Natural killer cell (primary cell): ENCODE data around the gene B4GALT2. TPM values are rescaled to one million over a fixed set of nuclear protein-coding genes. Genes with fewer than 3 reads are reported as not detected.

Experiments used
- ATAC-seq, 3 donors: fragments of 150-1000 bp in 2 of 3; fragments of 200-7000 bp in 1 of 3; cut with Tn5 transposase; 1 replicate in 1 of 3; 2 replicates in 2 of 3; pipeline ENCODE4 v1.10.0; 2021; ENCODE audit warnings: mild to moderate bottlenecking in 2 of 3, moderate library complexity in 2 of 3
- DNase-seq, 2 donors: peaks; one replicate each; pipeline versions ENCODE4 v3.0.0 to v3.0.0-alpha.2; 2013 to 2021; ENCODE audit warnings: mixed read lengths in 1 of 2
- H3K27ac ChIP-seq: one replicate; pipeline ENCODE4 v1.5.1; 2013; ENCODE audit warnings: mild to moderate bottlenecking, low read length
- H3K27me3 ChIP-seq: one replicate; pipeline ENCODE4 v1.6.1; 2013; ENCODE audit warnings: low read length; ENCODE audit not compliant: control insufficient read depth, insufficient read depth
- H3K36me3 ChIP-seq: one replicate; pipeline ENCODE4 v1.6.1; 2013; ENCODE audit warnings: low read length; ENCODE audit not compliant: control insufficient read depth, insufficient read depth
- H3K4me1 ChIP-seq: one replicate; pipeline ENCODE4 v1.6.1; 2013; ENCODE audit warnings: low read length; ENCODE audit not compliant: control insufficient read depth, insufficient read depth
- H3K4me3 ChIP-seq: one replicate; pipeline ENCODE4 v1.5.1; 2013; ENCODE audit warnings: low read length
- H3K9me3 ChIP-seq: one replicate; pipeline ENCODE4 v1.6.1; 2013; ENCODE audit warnings: low read length; ENCODE audit not compliant: control insufficient read depth, insufficient read depth
- H3K27ac Mint-ChIP-seq, 2 donors: one replicate each; pipeline ENCODE4 v1.8.0; 2022; ENCODE audit warnings: mild to moderate bottlenecking in 2 of 2, mixed read lengths in 2 of 2, moderate library complexity in 1 of 2
- H3K27me3 Mint-ChIP-seq, 2 donors: one replicate each; pipeline ENCODE4 v1.8.0; 2022; ENCODE audit warnings: low read depth in 2 of 2, mixed read lengths in 2 of 2
- H3K36me3 Mint-ChIP-seq: one replicate; pipeline ENCODE4 v1.8.0; 2022; ENCODE audit warnings: mixed read lengths
- H3K4me1 Mint-ChIP-seq, 2 donors: one replicate each; pipeline ENCODE4 v1.8.0; 2022; ENCODE audit warnings: mixed read lengths in 2 of 2
- H3K4me3 Mint-ChIP-seq: one replicate; pipeline ENCODE4 v1.8.0; 2022; ENCODE audit warnings: mild to moderate bottlenecking, moderate library complexity, mixed read lengths
- H3K9me3 Mint-ChIP-seq, 2 donors: one replicate each; pipeline ENCODE4 v1.8.0; 2022; ENCODE audit warnings: mixed read lengths in 2 of 2
- WGBS: methylation state at CpG from one replicate; pipeline ENCODE4 v1.1.7; 2013; ENCODE audit warnings: missing lambda C conversion rate; ENCODE audit not compliant: insufficient coverage; 5-methylcytosine and 5-hydroxymethylcytosine counted together
- intact Hi-C: fragments of 100-400 bp; cut with micrococcal nuclease; formaldehyde crosslinking; loops from one replicate; pipeline ENCODE4 v1.14.2; 2022
- total RNA-seq, 4 donors: library from RNA; stranded (reverse); fragments of 120-200 nt in 1 of 4; gene quantifications; one replicate each; pipeline versions ENCODE4 v1.2.3 to v1.2.4, GENCODE V29; 2013 to 2022
- TF ChIP-seq, protein P1 (sequence below): fragments of 200-600 bp; IDR thresholded peaks from one replicate; pipeline ENCODE4 v1.8.0; 2022; ENCODE audit warnings: antibody characterized with exemption

The B4GALT2 gene
- total RNA-seq, 3 donors from 2014 or later (not counting 1 experiment from before 2014, with no cell fraction given) = 1.5 to 5.5 (median 2.2) TPM

DNA sequence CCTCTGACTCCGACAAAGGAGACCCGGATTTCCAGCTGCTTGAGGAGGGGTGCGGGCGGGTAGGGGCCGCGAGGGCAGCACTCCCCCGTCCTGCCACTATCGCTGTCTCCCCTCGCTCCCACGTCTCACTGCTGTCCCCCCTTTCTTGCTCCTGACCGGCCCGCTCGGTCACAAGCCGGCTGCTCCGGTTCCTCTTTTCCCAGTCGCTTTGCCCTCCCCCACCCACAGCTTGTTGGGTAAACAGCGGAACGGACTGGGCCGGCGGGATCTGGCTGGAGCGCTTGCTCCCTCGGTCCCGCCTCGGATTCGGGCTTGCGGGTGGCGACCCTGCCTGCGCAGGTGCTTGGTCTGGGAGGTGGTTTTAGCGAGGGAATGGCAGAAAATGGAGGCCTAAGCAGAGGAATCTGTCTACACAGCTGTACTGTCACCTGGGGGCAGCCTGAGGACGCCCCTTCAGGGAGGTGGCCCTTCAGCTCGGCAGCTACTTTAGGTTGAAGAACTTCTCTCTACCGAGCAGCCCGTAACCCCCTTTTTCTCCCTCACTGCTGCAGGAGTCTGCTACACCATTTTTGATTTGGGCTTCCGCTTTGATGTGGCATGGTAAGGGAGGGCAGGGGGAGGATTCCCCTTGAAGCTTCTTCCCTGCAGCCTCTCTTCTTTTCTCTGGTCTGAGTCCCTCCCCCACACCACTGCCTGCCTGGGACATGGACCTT lies 3.6 kb upstream of the B4GALT2 start:
- peak overlapping the region; percentile 91 to 92 for H3K27ac Mint-ChIP-seq
- Histone ChIP-seq H3K9me3 (no peaks in the 10 kb centered on the region), H3K36me3 (peaks cover 21% of the 10 kb centered on the region), H3K27me3 (no peaks in the 10 kb centered on the region), H3K4me3 (peak overlapping the region; percentile 96), H3K4me1 (peaks cover 57% of the 10 kb centered on the region), H3K27ac (peak overlapping the region; percentile 92)
- TF ChIP-seq, protein P1, sequence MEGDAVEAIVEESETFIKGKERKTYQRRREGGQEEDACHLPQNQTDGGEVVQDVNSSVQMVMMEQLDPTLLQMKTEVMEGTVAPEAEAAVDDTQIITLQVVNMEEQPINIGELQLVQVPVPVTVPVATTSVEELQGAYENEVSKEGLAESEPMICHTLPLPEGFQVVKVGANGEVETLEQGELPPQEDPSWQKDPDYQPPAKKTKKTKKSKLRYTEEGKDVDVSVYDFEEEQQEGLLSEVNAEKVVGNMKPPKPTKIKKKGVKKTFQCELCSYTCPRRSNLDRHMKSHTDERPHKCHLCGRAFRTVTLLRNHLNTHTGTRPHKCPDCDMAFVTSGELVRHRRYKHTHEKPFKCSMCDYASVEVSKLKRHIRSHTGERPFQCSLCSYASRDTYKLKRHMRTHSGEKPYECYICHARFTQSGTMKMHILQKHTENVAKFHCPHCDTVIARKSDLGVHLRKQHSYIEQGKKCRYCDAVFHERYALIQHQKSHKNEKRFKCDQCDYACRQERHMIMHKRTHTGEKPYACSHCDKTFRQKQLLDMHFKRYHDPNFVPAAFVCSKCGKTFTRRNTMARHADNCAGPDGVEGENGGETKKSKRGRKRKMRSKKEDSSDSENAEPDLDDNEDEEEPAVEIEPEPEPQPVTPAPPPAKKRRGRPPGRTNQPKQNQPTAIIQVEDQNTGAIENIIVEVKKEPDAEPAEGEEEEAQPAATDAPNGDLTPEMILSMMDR = no peak
- 0% methylated on average over 31 of the region's 34 CpGs for WGBS
- DNase-seq = peak in 1 of 2 donors; percentile 75
- ATAC-seq = peak in 1 of 3 donors; percentile 21
- peak overlapping the region; percentile 97 for H3K4me3 Mint-ChIP-seq
- intact Hi-C loops = no loop called here
- H3K4me1 Mint-ChIP-seq = peaks cover 49 to 69% of the 10 kb centered on the region in 2 donors
- H3K27me3 Mint-ChIP-seq = no peaks in the 10 kb centered on the region
- no peaks in the 10 kb centered on the region for H3K9me3 Mint-ChIP-seq
- H3K36me3 Mint-ChIP-seq = peaks cover 9% of the 10 kb centered on the region

DNA sequence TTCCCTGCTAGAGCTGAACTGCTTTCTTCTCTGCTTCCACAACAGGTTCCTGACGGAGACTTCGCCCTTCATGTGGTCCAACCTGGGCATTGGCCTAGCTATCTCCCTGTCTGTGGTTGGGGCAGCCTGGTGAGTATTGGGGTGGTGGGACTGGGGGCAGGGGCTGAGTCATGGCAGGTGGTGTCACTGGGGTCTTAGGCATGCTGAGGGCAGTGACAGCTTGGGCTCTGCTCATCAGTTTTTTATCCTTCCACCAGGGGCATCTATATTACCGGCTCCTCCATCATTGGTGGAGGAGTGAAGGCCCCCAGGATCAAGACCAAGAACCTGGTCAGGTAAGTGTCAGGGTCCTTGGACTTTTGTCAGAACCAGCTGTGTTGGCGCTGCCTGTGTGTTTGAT lies 3.0 kb upstream of the B4GALT2 start:
- DNase-seq (no peak), ATAC-seq (no peak)
- H3K27me3 Mint-ChIP-seq = no peaks in the 10 kb centered on the region
- H3K36me3 Mint-ChIP-seq = peaks cover 9% of the 10 kb centered on the region
- no peaks in the 10 kb centered on the region for H3K9me3 ChIP-seq
- peaks cover 21% of the 10 kb centered on the region for H3K36me3 ChIP-seq
- WGBS = 84% methylated on average over 4 of the region's 4 CpGs
- H3K9me3 Mint-ChIP-seq = no peaks in the 10 kb centered on the region
- no peaks in the 10 kb centered on the region for H3K27me3 ChIP-seq
- no peak overlapping the region for H3K27ac ChIP-seq
- peak overlapping the region; percentile 96 for H3K4me3 ChIP-seq
- peaks cover 42 to 68% of the 10 kb centered on the region in 2 donors for H3K4me1 Mint-ChIP-seq
- TF ChIP-seq, protein P1 = no peak
- peak overlapping the region; percentile 91 to 92 for H3K27ac Mint-ChIP-seq
- peak overlapping the region; percentile 97 for H3K4me3 Mint-ChIP-seq
- intact Hi-C loops = no loop called here
- H3K4me1 ChIP-seq = peaks cover 51% of the 10 kb centered on the region

- Histone ChIP-seq H3K9me3 (no peaks in the 10 kb centered on the region), H3K27me3 (no peaks in the 10 kb centered on the region), H3K27ac (no peak overlapping the region), H3K4me1 (peaks cover 49% of the 10 kb centered on the region), H3K36me3 (peaks cover 21% of the 10 kb centered on the region), H3K4me3 (no peak overlapping the region)
- ATAC-seq = no peak
- Mint-ChIP-seq H3K27me3 (no peaks in the 10 kb centered on the region), H3K27ac (peak overlapping the region in 1 of 2 donors; percentile 91), H3K36me3 (peaks cover 9% of the 10 kb centered on the region), H3K4me3 (peak overlapping the region; percentile 56), H3K9me3 (no peaks in the 10 kb centered on the region), H3K4me1 (peaks cover 41 to 66% of the 10 kb centered on the region in 2 donors)
- intact Hi-C loops = no loop called here
- TF ChIP-seq, protein P1 = no peak
- no peak for DNase-seq
- 97% methylated on average over 8 of the region's 8 CpGs for WGBS
Measured at GRCh38 chr1:43976890-43977289, 2.1 kb upstream of the B4GALT2 start.
